NB4 (cell line): Measurements from ENCODE around the gene OR8B2.

Experiments used
- MAX ChIP-seq: IDR thresholded peaks from 2 replicates; pipeline ENCODE4 v1.6.1; 2011; ENCODE audit warnings: low read depth, low read length
- MYC ChIP-seq: IDR thresholded peaks from 2 replicates; pipeline ENCODE4 v1.6.1; 2011; ENCODE audit warnings: low read depth, low read length
- POLR2A ChIP-seq: IDR thresholded peaks from 2 replicates; pipeline ENCODE4 v1.6.1; 2011; ENCODE audit warnings: mild to moderate bottlenecking; ENCODE audit not compliant: insufficient read length; ENCODE audit errors: extremely low read depth
- TF ChIP-seq, protein P1 (sequence below): IDR thresholded peaks from one replicate; pipeline ENCODE4 v1.5.1; 2012; ENCODE audit warnings: low read depth, low read length

- TF ChIP-seq, protein P1, sequence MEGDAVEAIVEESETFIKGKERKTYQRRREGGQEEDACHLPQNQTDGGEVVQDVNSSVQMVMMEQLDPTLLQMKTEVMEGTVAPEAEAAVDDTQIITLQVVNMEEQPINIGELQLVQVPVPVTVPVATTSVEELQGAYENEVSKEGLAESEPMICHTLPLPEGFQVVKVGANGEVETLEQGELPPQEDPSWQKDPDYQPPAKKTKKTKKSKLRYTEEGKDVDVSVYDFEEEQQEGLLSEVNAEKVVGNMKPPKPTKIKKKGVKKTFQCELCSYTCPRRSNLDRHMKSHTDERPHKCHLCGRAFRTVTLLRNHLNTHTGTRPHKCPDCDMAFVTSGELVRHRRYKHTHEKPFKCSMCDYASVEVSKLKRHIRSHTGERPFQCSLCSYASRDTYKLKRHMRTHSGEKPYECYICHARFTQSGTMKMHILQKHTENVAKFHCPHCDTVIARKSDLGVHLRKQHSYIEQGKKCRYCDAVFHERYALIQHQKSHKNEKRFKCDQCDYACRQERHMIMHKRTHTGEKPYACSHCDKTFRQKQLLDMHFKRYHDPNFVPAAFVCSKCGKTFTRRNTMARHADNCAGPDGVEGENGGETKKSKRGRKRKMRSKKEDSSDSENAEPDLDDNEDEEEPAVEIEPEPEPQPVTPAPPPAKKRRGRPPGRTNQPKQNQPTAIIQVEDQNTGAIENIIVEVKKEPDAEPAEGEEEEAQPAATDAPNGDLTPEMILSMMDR = peak; percentile 56
- TF ChIP-seq POLR2A (no peak), MAX (no peak), MYC (no peak)
These were observed 31.1 kb upstream of the OR8B2 start for GRCh38 chr11:124415356-124415923.
